ENCODE data around the gene LRIT2.
"Not testable (repeated sequence)": the region's sequence is repeated elsewhere in the genome, so short reads cannot be mapped to it uniquely, and the experiment has no call there.

LRIT2 gene

GRCh38 chr10:84172467-84173356 lies 52.6 kb downstream of the LRIT2 start:
- no peak overlapping the region for H3K9ac ChIP-seq (ENCODE audit: insufficient read length, low read depth)
- H3K4me1 ChIP-seq (ENCODE audit: insufficient read depth, insufficient read length): no peaks in the 10 kb centered on the region
- no peak for DNase-seq (ENCODE audit: low read depth, low spot score)
- no peaks in the 10 kb centered on the region for H3K27me3 ChIP-seq (ENCODE audit: insufficient read depth, insufficient read length)
- TF ChIP-seq YY1 (IDR thresholded peaks at IDR 0.05; ENCODE audit: insufficient read depth, insufficient read length) (no peak), ZNF274 (IDR thresholded peaks at IDR 0.05; ENCODE audit: low read depth, low read length) (no peak), SUZ12 (IDR thresholded peaks at IDR 0.05; ENCODE audit: extremely low read depth, insufficient read depth, insufficient read length) (no peak)
- H3K4me3 ChIP-seq (ENCODE audit: insufficient read length, low read depth): no peak overlapping the region
- H3K9me3 ChIP-seq (ENCODE audit: insufficient read depth, low read length): no peaks in the 10 kb centered on the region
- H3K36me3 ChIP-seq (ENCODE audit: insufficient read depth, insufficient read length, low read length): no peaks in the 10 kb centered on the region

GRCh38 chr10:84171700-84172466 lies 53.5 kb downstream of the LRIT2 start:
- H3K27me3 ChIP-seq (ENCODE audit: insufficient read depth, insufficient read length); H3K36me3 ChIP-seq (ENCODE audit: insufficient read depth, insufficient read length, low read length); H3K4me1 ChIP-seq (ENCODE audit: insufficient read depth, insufficient read length); H3K9ac ChIP-seq (ENCODE audit: insufficient read length, low read depth); DNase-seq (ENCODE audit: low read depth, low spot score); H3K9me3 ChIP-seq (ENCODE audit: insufficient read depth, low read length); H3K4me3 ChIP-seq (ENCODE audit: insufficient read length, low read depth): not testable (repeated sequence)

- not testable (repeated sequence) for H3K36me3 ChIP-seq (ENCODE audit: insufficient read depth, insufficient read length, low read length); H3K27me3 ChIP-seq (ENCODE audit: insufficient read depth, insufficient read length); H3K4me3 ChIP-seq (ENCODE audit: insufficient read length, low read depth); H3K9ac ChIP-seq (ENCODE audit: insufficient read length, low read depth); DNase-seq (ENCODE audit: low read depth, low spot score); H3K9me3 ChIP-seq (ENCODE audit: insufficient read depth, low read length); H3K4me1 ChIP-seq (ENCODE audit: insufficient read depth, insufficient read length)
Measured at GRCh38 chr10:84171237-84171636, 54.1 kb downstream of the LRIT2 start.

All from NT2/D1 (cell line).